CD4-positive, alpha-beta T cell treated with Interferon alpha-2 for 1 hour (primary cell): ENCODE results near the gene KRTAP13-4.

Experiments used
- DNase-seq, 2 donors: peaks; one replicate each; pipeline ENCODE4 v3.0.0-alpha.2; 2020 to 2022

KRTAP13-4 gene, protein sequence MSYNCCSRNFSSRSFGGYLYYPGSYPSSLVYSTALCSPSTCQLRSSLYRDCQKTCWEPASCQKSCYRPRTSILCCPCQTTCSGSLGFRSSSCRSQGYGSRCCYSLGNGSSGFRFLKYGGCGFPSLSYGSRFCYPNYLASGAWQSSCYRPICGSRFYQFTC

DNA sequence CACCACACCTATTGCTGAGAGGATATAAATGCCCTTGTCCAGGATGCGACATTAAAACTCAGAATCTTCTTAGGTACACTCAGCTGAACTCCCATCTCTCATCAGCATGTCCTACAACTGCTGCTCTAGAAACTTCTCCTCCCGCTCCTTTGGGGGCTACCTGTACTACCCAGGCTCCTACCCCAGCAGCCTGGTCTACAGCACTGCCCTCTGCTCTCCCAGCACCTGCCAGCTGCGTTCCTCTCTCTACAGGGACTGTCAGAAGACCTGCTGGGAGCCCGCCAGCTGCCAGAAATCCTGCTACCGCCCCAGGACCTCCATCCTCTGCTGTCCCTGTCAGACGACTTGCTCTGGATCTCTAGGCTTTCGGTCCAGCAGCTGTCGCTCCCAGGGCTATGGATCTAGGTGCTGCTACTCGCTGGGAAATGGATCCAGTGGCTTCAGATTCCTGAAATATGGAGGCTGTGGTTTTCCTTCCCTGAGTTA lies at the start of gene KRTAP13-4:
Gene KRTAP13-4, plus strand, starts transcription at position 51 of the 486 bp plus-strand sequence. Its CDS starts 56 bp downstream, at position 107.
- DNase-seq, result no peak

DNA sequence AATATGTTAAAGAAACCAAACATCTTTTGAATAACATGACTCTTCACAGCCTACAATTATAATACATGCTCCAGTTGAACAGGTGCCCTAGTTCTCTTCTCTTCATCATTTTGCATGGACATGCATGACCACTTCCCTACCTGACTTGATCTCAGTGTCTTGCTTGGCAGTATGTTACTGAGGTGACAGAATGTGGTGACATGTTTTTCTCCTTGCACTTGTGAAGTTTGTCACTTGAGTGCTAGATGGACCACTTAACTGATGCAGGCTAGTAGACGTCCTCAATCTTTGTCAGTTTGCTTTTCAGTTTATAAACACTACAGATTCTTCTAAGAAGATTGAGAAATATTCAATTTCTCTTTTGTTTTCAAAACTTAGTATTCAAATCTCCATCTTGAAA lies 47.8 kb upstream of the KRTAP13-4 start:
- no peak for DNase-seq

DNA sequence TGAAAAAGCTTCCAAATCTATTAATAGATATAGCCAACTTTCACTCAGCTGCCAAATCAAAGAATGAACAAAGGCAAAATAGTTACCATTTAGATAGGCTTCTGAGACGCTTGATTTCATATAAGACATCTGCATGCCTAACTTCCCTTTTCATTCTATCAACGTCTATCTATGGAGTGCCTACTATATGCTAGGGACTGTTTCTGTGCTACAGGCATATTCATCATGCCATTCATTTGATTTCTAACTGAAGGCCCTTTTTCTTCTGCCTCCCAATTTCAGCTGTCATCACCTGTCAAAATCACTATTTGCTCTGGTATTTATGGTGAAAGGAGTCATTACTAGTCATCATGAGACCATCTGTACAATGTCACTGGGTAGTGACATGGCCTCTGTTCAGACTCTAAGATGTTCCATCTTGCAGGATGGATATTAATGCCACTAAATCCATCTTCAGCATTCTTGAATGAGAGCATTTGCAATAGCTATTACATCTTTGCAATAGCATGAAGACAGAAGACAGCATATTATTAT lies 38.5 kb upstream of the KRTAP13-4 start:
- no peak for DNase-seq

DNA sequence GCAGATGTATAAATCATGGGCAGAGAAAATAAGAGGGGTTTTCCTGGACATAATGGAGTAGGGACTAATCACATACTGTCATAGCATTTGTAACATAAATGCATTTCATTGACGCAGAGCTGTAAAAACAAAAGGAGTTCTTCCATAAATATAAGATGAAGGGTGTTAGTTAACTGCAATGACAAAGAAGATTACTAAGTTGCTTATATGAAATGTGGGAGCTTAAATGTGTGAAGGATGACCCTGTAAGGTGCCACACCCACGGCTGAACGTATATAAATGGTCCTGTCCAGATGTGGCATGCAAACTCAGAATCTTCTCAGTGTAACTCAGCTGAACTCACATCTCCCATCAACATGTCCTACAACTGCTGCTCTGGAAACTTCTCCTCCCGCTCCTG lies 34.3 kb upstream of the KRTAP13-4 start, which contains the start of gene KRTAP13-1:
Gene KRTAP13-1, plus strand, starts transcription at position 301 of the 400 bp plus-strand sequence. Its CDS starts 56 bp downstream, at position 357.
- DNase-seq, result no peak

DNA sequence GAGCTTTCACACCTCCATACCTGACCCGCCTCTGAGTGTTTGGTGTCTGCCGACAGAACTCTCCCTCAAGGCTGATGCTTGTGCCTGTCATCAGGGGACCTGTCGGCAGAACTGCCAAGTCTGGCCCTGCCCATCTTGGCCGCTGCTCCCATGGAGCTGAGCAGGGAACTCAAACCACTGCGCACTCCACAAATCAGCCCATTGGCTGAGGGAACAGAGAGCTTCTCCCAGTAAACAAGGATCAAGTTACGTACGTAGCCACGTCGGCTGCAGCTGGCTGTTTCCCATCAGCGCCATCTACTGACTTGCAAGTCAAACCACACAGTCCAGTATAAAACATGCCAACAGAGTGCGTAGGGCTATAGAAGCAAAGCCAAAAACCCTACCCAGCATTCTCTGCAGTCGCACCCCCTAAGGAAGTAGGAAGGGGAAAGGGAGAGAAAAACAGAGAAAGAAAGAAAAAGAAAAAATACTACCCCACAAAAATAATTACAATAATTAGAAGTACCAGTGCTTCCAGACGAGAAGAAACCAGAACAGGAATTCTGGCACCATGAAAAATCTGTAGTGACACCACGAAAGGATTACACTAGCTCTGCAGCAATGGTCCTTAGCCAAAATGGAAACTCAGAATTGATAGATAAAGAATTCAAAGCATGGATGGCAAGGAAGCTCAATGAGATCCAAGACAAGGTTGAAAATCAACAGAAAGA lies 21.1 kb upstream of the KRTAP13-4 start:
- no peak for DNase-seq

DNA sequence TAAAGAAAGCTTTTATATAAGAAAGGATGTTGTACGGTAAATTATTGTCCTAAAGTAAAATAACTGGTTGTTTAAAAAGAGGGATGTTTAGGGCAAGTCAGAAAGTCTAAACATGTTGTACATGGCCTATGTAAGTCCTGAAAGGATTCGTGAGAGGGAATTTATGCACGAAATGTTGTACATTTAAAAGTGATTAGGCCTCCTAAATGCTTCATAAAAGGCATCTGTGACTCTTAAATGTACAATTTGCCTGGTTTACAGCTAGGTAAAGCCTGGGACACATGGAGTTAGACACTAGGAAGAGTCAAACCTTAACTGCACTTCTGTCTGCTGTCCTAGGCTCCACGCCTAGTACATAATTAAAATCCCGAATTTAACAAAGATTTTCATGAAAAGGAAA lies 14.0 kb upstream of the KRTAP13-4 start:
- no peak for DNase-seq

DNA sequence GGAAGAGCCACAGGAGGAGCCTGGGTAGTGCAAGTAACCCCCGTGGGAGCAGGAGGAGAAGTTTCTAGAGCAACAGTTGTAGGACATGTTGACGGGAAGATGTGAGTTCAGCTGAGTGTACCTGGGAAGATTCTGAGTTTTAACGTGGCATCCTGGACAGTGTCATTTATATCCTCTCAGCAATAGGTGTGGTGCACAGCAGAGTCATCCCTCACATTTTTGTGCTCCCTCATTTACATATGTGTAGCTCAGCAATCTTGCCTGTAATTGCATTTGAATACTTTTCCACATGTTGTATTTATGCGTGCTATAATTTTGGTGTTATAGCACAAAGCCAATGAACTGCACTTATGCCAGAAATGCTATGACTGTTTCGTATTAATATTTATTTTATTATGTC lies 4.2 kb upstream of the KRTAP13-4 start, which contains the start of gene KRTAP13-3:
Gene KRTAP13-3, minus strand, starts transcription at position 101 of the 400 bp plus-strand sequence. Its CDS starts 14 bp downstream, at position 87.
- no peak for DNase-seq

DNA sequence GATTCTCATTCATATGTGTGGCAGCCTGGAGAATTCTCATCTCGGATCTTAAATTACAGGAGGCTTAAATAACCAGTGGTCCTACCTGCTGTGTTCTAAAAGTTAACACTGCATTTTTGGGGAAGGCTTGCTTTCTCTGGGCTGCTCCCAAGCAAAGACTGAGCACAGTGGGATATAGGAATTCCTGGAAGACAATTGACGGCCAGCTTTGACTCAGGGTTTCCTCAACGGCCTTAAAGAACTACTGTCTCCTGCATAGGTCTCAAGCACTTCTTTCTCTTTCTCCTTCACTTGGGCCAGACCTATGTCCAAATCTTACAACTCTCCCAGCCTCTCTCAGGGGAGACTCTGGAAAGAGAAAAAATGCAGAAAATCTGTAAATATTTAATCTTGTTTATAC lies 3.3 kb upstream of the KRTAP13-4 start:
- DNase-seq, result no peak

DNA sequence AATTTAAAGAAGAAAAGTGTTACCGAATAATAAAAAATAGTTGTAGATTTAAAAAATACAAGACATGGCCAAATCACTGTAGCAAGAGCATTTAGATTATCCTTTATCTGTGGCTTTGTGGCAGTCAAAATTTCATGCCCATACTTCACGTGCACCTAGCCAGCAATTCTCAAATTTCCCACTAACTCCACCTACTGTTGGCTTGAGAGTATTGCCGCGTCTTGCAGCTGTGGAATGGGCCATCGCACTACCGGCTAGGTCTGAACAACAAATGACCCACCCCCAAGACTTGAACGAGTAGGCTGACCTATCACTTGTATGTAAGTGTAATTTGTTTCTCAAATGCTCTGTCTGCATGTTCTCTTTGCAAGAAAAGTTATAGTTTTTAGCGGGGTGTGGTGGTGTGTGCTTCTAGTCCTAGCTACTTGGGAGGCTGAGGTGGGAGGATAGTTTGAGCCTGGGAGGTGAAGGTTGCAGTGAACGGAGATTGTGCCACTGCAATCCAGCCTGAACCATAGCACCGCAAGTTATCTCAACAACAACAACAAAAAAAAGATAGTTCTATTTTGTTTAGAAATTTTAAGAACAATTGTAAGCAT lies 4.1 kb downstream of the KRTAP13-4 start:
- DNase-seq, result peak in 1 of 2 donors; percentile 19

DNA sequence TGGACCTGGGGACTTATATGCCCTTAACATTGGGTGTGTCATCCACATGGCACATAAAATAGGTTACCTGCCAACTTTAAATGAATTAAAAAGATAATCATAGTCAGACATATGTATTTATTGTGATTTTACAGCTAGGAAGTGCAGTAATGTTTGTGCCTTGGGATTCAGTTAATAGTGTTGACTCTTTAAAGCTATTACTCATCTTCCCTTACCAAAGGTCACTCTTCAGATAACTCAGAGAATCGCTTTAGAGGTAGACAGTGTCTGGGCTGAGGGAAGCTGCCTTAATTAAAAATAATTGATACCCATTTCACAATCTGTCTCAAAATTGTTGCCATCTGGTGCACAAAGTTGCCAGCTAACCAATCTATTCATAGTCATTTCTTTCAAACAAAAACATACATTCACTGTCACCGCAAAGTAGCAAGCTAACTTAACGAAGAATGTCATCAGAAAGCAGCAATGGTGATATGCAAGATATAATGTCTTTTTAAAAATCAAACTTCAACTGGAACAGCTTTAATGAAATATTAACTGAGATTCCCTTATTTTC lies 7.1 kb downstream of the KRTAP13-4 start:
- DNase-seq, result no peak

DNA sequence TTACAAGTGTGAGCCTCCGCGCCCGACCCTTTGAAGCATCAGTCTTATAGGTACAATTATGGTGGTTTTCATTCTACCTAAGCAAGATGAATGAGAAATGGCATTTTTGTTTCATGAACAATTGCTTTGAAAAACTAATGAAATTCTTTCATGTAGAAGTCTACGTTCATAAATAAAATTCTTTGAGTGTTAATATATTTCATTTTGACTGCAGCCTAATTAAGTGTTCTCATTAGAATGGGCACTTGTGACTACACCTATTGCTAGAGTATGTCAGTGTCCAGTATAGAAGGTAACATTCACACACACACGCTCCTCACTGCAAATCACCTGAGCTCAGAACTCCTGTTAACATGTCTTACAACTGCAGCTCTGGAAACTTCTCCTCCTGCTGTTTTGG lies 10.0 kb downstream of the KRTAP13-4 start, which contains the start of gene KRTAP15-1:
Gene KRTAP15-1, plus strand, starts transcription at position 301 of the 400 bp plus-strand sequence. Its CDS starts 53 bp downstream, at position 354.
- DNase-seq, result no peak

DNA sequence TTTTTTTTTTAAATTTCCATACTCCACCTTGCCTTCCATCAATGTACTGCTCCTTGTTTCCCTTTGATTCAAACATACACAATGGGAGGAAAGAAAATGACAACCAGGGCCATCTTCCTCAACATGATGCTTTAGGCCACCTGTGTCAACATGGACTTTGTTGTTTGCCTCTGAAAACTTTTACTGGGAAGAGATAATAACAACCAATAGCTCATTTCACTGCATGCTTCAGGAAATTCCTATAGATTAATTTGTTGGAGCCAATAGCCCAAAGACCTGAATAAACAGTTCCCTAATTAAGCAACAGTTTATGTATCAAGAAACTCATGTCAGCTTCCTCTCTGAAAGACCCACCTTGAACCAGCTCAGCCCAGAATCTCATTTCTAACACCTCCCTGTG lies 13.2 kb downstream of the KRTAP13-4 start:
- no peak for DNase-seq

DNA sequence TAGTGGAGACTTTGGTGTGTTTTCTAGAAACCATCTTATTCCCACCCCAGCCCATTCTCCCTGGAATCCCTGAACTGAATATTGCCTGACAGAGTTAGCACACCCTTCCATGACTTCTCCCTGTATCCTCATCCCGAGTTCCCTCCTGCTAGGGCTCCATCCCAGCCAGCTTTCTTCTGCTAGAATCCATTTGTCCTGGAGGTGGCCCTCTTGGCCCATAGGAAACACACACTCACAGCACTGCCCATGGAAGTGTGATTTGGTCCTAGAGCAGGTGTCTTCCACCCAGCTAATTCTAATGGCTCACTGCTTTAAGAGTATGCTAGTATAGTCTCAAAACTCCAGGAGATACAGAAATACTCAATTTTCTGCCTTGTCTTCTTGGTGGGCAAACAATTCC lies 14.2 kb downstream of the KRTAP13-4 start:
- DNase-seq, result no peak

DNA sequence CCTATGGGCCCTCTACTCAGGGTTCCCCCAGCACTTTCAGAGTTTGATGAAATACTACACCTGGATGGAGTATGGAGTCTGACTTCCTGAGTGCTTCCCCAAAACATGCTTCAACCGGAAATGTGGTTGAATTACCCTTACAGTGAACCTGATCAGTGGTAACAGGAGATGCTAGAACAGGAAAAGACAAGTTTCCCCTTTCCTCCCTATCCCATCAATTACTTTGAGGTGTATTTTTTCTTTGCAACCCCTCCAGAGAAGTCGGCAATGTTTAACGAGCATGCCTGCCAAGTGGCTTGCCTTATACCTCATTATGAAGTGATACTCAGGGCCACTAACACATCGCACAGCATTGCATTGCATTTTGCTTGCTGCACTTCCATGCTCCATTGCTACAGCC lies 17.0 kb downstream of the KRTAP13-4 start:
- no peak for DNase-seq

DNA sequence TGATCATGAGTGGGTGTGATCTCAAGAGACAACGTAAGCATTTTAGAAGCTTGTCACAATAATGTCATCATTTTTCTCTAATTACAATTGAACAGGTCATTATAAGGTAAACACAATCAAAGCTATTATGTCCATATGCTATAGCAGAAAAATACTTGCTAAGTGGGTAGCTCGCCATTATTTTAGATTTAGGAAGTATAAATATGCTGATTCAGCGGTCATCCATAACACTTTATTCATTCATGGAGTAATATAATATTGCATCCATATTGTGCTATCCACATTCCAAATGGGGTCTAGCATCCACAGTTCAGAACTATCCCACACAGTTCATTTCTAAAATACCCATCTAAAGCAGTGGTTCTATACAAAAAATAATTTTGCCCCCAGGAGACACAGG lies 18.5 kb downstream of the KRTAP13-4 start:
- no peak for DNase-seq

DNA sequence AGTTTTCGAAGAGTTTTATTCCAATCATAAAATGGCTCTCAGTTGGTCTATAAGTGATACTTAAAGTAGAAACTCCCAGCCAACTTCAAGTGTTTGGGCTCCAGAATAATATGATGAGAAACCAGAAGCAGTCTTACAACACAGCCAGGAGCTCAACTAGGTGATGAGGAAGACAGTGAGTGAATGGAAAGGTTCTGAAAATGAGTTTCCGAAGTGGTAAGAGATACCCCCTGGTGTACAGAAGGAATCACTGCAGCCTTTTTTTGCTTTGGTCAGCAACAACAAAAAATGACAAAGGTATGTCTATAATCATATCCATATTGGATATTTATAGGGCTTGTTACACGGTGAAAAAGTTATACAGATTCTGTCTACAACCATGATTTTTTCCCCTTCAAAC lies 33.7 kb downstream of the KRTAP13-4 start:
- DNase-seq, result no peak

DNA sequence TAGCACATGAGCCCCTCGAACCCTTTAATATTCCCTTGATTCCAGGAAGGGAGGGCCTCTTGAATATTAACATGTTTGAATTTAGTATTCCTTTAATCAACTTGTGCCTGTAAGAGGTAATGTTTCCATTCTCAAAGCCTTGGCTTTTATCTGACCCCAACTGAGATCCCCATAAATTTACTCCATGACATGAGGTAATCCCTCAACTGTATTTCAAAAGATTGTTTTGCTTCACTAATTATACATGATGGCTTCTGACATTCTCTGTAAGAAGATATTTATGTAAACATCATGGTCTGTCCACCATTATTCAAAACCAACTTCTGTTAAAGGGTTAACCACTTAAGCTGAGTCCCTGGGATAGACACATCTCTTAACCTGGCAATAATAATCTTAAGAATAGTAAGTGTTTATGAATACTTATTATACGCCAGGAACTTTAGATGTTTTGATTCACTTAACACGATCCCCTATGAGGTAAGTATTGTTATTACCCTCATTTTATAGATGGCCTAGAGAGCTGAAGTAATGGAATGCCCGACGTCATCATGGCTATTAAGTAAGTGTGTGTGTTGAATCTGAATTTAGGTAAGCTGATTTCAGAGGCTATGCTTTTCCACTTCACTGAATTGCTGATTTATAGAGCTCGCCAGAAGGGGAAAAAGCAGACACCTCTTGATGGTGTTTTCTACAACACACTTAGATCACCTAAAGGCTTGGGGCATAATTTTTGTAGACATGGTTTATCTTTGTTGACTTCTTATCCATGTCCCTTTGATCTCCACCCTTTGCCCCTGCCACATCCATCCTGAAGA lies 39.1 kb downstream of the KRTAP13-4 start:
- no peak for DNase-seq

DNA sequence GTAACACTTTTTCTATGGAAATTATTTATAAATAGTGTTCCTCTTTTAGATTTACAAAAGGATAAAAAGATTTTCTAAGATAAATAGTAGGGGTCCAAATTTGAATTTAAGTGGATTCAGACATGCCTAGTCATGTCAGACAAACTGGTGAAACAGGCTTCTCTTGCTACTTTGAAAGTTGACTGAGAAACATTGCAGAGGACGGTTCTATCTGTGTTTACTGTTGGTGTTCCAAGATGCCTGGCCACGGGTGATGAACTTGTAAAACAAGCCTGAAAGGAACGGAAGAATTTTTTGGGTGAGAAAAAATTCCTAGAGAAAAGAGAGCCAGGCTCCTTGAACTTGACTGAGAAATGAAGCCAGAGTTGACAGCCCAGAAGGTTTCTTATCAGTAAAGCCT lies 48.0 kb downstream of the KRTAP13-4 start:
- no peak for DNase-seq

DNA sequence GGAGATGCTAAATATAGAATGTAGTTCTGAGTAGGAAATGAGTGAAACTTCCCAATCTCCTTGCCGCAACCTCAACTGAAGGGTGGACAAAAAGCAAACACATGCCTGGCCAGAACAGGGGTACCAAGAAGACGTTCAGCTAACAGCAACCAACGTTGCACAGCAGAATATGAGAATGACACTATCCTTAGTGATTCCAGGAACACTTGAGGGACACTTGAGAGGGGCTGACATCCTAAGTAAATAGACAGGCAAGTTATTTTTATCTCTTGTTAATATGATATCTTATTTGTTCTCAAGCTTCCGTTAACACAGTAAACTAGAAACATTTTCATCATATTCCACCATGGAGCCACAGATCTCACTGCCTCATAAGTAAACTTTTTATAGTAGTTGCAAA lies 49.2 kb downstream of the KRTAP13-4 start:
- DNase-seq, result no peak

DNA sequence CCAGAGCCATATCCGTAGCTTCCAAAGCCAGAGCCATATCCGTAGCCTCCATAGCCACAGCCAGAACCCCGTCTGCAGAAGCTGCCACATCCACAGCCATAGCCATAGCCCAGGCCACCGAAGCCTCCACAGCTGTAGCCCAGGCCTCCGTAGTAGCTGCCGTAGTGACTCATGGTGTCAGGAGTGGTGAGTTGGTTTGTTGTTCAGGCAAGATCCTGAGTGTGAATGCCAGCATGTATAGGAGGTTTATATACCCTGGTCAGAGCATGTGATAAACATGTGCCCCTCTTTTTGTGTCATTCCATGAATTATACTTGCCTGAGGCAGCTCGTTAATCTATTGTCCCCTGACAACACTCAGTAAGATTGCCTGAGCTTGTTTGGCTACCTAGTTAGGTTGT lies 50.1 kb downstream of the KRTAP13-4 start, which contains the start of gene KRTAP19-1:
Gene KRTAP19-1, minus strand, starts transcription at position 223 of the 400 bp plus-strand sequence. Its CDS starts 50 bp downstream, at position 173.
- DNase-seq, result no peak
